Nephron (organoid): ENCODE data around the gene CEP41.

Experiments
- H3K27ac Mint-ChIP-seq, 3 experiments: 2 replicates each; pipeline ENCODE4 v1.8.0; 2020; ENCODE audit warnings: mixed read lengths in 3 of 3, mild to moderate bottlenecking in 2 of 3, moderate library complexity in 1 of 3
- H3K27me3 Mint-ChIP-seq: 2 replicates; pipeline ENCODE4 v1.8.0; 2021; ENCODE audit warnings: low read depth, mild to moderate bottlenecking, moderate library complexity, mixed read lengths
- H3K36me3 Mint-ChIP-seq: 2 replicates; pipeline ENCODE4 v1.8.0; 2020; ENCODE audit warnings: low read depth, mixed read lengths
- H3K4me1 Mint-ChIP-seq: 2 replicates; pipeline ENCODE4 v1.8.0; 2020; ENCODE audit warnings: mixed read lengths
- H3K4me3 Mint-ChIP-seq, 3 experiments: 2 replicates each; pipeline ENCODE4 v1.8.0; 2020; ENCODE audit warnings: mild to moderate bottlenecking in 3 of 3, mixed read lengths in 3 of 3, moderate library complexity in 2 of 3
- H3K9me3 Mint-ChIP-seq: 2 replicates; pipeline ENCODE4 v1.8.0; 2020; ENCODE audit warnings: mixed read lengths
- CTCF ChIP-seq, 3 experiments: fragments of 200-600 bp; sonication (generic); IDR thresholded peaks; one replicate each; pipeline ENCODE4 v1.5.0; 2021; ENCODE audit warnings: antibody characterized with exemption in 3 of 3; ENCODE audit not compliant: unreplicated experiment in 3 of 3

CEP41 gene

GRCh38 chr7:130350945-130351790 lies 89.6 kb downstream of the CEP41 start:
- Mint-ChIP-seq H3K27ac (peak overlapping the region; percentile 95 to 99 (median 99)), H3K4me3 (peak overlapping the region; percentile 19 to 53 (median 36)), H3K36me3 (no peaks in the 10 kb centered on the region), H3K9me3 (no peaks in the 10 kb centered on the region), H3K4me1 (peaks cover 79% of the 10 kb centered on the region), H3K27me3 (no peaks in the 10 kb centered on the region)
- TF ChIP-seq CTCF (IDR thresholded peaks at IDR 0.05; ENCODE audit: unreplicated experiment in 3 of 3) = no peak

GRCh38 chr7:130349911-130350782 lies 90.7 kb downstream of the CEP41 start:
- no peak for TF ChIP-seq CTCF (IDR thresholded peaks at IDR 0.05; ENCODE audit: unreplicated experiment in 3 of 3)
- Mint-ChIP-seq H3K4me3 (peak overlapping the region in 2 of 3 experiments; percentile 19 to 53), H3K27ac (peak overlapping the region; percentile 95 to 99 (median 99)), H3K36me3 (no peaks in the 10 kb centered on the region), H3K27me3 (no peaks in the 10 kb centered on the region), H3K9me3 (no peaks in the 10 kb centered on the region), H3K4me1 (peaks cover 79% of the 10 kb centered on the region)

DNA sequence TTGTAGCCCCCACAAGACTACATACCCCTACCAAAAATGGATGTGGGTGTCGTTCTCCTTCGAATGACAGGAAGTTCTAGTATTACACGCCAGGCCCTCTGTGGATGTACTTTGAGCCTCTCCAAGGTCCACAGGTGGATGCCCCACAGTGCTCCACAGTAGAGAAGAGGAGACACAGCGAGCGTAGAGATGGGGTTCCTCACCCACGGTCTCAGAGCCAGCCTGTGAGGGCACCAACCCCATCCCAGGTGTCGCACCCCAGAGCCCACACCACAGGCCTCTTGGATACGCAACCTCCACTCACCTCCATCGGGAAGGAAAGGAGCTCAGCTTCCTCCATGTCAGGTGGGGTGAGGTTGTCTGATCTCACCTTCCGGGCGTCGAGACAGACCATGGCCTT lies 93.9 kb downstream of the CEP41 start:
- H3K4me1 Mint-ChIP-seq = peaks cover 63% of the 10 kb centered on the region
- H3K27ac Mint-ChIP-seq = peak overlapping the region in 2 of 3 experiments; percentile 80 to 84
- no peaks in the 10 kb centered on the region for H3K36me3 Mint-ChIP-seq

GRCh38 chr7:130346177-130346905 lies 94.5 kb downstream of the CEP41 start:
- Mint-ChIP-seq H3K4me3 (no peak overlapping the region), H3K27ac (peak overlapping the region; percentile 92 to 97 (median 92)), H3K9me3 (peaks cover 3% of the 10 kb centered on the region), H3K36me3 (no peaks in the 10 kb centered on the region), H3K4me1 (peaks cover 57% of the 10 kb centered on the region), H3K27me3 (no peaks in the 10 kb centered on the region)
- no peak for TF ChIP-seq CTCF (IDR thresholded peaks at IDR 0.05; ENCODE audit: unreplicated experiment in 3 of 3)

More for the DNA sequence above, 93.9 kb downstream of the CEP41 start:
- no peak for TF ChIP-seq CTCF (IDR thresholded peaks at IDR 0.05; ENCODE audit: unreplicated experiment in 3 of 3)
- H3K9me3 Mint-ChIP-seq = peaks cover 3% of the 10 kb centered on the region
- H3K4me3 Mint-ChIP-seq = no peak overlapping the region
- H3K27me3 Mint-ChIP-seq = no peaks in the 10 kb centered on the region

DNA sequence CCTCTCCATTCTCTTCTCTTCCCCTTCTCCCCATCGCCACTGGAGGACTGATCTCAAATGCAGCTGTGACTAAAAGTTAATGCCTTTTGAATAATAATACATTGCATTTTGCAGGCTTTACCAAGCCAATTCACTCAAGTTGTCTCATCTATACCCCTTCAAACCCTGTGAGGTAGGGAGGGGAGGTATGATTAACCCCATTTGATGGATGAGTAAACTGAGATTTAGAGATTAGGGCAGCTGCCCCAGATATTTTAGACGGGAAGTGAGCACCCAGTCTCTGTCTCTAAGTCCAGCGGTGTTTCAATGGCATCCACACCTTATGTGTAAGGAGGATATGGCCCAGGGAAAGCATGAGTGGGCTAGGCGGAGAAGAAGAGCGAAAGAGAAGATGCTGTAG lies 95.1 kb downstream of the CEP41 start:
- no peak for TF ChIP-seq CTCF (IDR thresholded peaks at IDR 0.05; ENCODE audit: unreplicated experiment in 3 of 3)
- Mint-ChIP-seq H3K27me3 (no peaks in the 10 kb centered on the region), H3K4me1 (peaks cover 50% of the 10 kb centered on the region), H3K27ac (peak overlapping the region; percentile 92 to 97 (median 92)), H3K9me3 (peaks cover 3% of the 10 kb centered on the region), H3K36me3 (no peaks in the 10 kb centered on the region), H3K4me3 (no peak overlapping the region)
